Measurements from ENCODE around the gene CD82. TPM values are rescaled to one million over a fixed set of nuclear protein-coding genes. Genes with fewer than 3 reads are reported as not detected.

The CD82 gene
- total RNA-seq, 1 donor, result 23.2 TPM

GRCh38 chr11:44630511-44631210 is 65.2 kb downstream of the CD82 start:
- Histone ChIP-seq H4K20me1 (ENCODE audit: insufficient read depth, low read length) (peaks cover 3% of the 10 kb centered on the region), H3K27me3 (ENCODE audit: insufficient read depth, low read length) (peaks cover 8% of the 10 kb centered on the region), H3K4me3 (ENCODE audit: insufficient read depth, low read length) (no peak overlapping the region), H3K4me2 (ENCODE audit: insufficient read depth, low read length) (no peak overlapping the region), H3K36me3 (ENCODE audit: insufficient read depth, low read length) (no peaks in the 10 kb centered on the region), H3K4me1 (ENCODE audit: insufficient read depth, low read length) (peaks cover 16% of the 10 kb centered on the region), H2AFZ (ENCODE audit: low read length) (no peak overlapping the region), H3K9me3 (ENCODE audit: low read depth, low read length) (peaks cover 3% of the 10 kb centered on the region), H3K27ac (ENCODE audit: low read depth, low read length) (no peak overlapping the region), H3K79me2 (ENCODE audit: insufficient read depth, low read length) (no peaks in the 10 kb centered on the region)
- peak; percentile 43 for DNase-seq (ENCODE audit: insufficient read length, low spot score, missing footprints)
- no peak for TF ChIP-seq CTCF (IDR thresholded peaks at IDR 0.05; ENCODE audit: extremely low read depth, low read depth, low read length)

- DNase-seq (ENCODE audit: insufficient read length, low spot score, missing footprints), result no peak
- no peak for TF ChIP-seq CTCF (IDR thresholded peaks at IDR 0.05; ENCODE audit: extremely low read depth, low read depth, low read length)
- Histone ChIP-seq H4K20me1 (ENCODE audit: insufficient read depth, low read length) (peaks cover 3% of the 10 kb centered on the region), H3K27ac (ENCODE audit: low read depth, low read length) (no peak overlapping the region), H2AFZ (ENCODE audit: low read length) (no peak overlapping the region), H3K4me3 (ENCODE audit: insufficient read depth, low read length) (no peak overlapping the region), H3K27me3 (ENCODE audit: insufficient read depth, low read length) (peaks cover 8% of the 10 kb centered on the region), H3K9me3 (ENCODE audit: low read depth, low read length) (peaks cover under 1% of the 10 kb centered on the region), H3K36me3 (ENCODE audit: insufficient read depth, low read length) (no peaks in the 10 kb centered on the region), H3K4me2 (ENCODE audit: insufficient read depth, low read length) (no peak overlapping the region), H3K79me2 (ENCODE audit: insufficient read depth, low read length) (no peaks in the 10 kb centered on the region), H3K4me1 (ENCODE audit: insufficient read depth, low read length) (peaks cover 16% of the 10 kb centered on the region)
Observed at GRCh38 chr11:44631831-44632230, 66.4 kb downstream of the CD82 start.

GRCh38 chr11:44632466-44633123 is 67.1 kb downstream of the CD82 start:
- Histone ChIP-seq H3K27ac (ENCODE audit: low read depth, low read length) (no peak overlapping the region), H3K4me1 (ENCODE audit: insufficient read depth, low read length) (peaks cover 16% of the 10 kb centered on the region), H3K36me3 (ENCODE audit: insufficient read depth, low read length) (no peaks in the 10 kb centered on the region), H3K79me2 (ENCODE audit: insufficient read depth, low read length) (no peaks in the 10 kb centered on the region), H2AFZ (ENCODE audit: low read length) (peak overlapping the region; percentile 37), H3K4me2 (ENCODE audit: insufficient read depth, low read length) (no peak overlapping the region), H3K4me3 (ENCODE audit: insufficient read depth, low read length) (no peak overlapping the region), H4K20me1 (ENCODE audit: insufficient read depth, low read length) (peaks cover 3% of the 10 kb centered on the region), H3K27me3 (ENCODE audit: insufficient read depth, low read length) (peaks cover 8% of the 10 kb centered on the region), H3K9me3 (ENCODE audit: low read depth, low read length) (no peaks in the 10 kb centered on the region)
- peak; percentile 48 for TF ChIP-seq CTCF (IDR thresholded peaks at IDR 0.05; ENCODE audit: extremely low read depth, low read depth, low read length)
- peak; percentile 81 for DNase-seq (ENCODE audit: insufficient read length, low spot score, missing footprints)

- Histone ChIP-seq H3K36me3 (ENCODE audit: insufficient read depth, low read length) (no peaks in the 10 kb centered on the region), H3K27ac (ENCODE audit: low read depth, low read length) (no peak overlapping the region), H3K4me3 (ENCODE audit: insufficient read depth, low read length) (no peak overlapping the region), H4K20me1 (ENCODE audit: insufficient read depth, low read length) (peaks cover 3% of the 10 kb centered on the region), H3K4me2 (ENCODE audit: insufficient read depth, low read length) (no peak overlapping the region), H3K9me3 (ENCODE audit: low read depth, low read length) (no peaks in the 10 kb centered on the region), H3K27me3 (ENCODE audit: insufficient read depth, low read length) (peaks cover 8% of the 10 kb centered on the region), H3K79me2 (ENCODE audit: insufficient read depth, low read length) (no peaks in the 10 kb centered on the region), H3K4me1 (ENCODE audit: insufficient read depth, low read length) (peaks cover 11% of the 10 kb centered on the region), H2AFZ (ENCODE audit: low read length) (no peak overlapping the region)
- peak; percentile 64 for DNase-seq (ENCODE audit: insufficient read length, low spot score, missing footprints)
- peak; percentile 41 for TF ChIP-seq CTCF (IDR thresholded peaks at IDR 0.05; ENCODE audit: extremely low read depth, low read depth, low read length)
Observed at GRCh38 chr11:44633641-44634040, 68.2 kb downstream of the CD82 start.
